Measurements from ENCODE around the gene EFNA5. TPM values are rescaled to one million over a fixed set of nuclear protein-coding genes. Genes with fewer than 3 reads are reported as not detected.

Gene EFNA5
- total and polyA plus RNA-seq, 2 of the 8 experiments (the other 6 are each of a cell fraction or from before 2014, with no cell fraction given) = 9.6 to 21.8 TPM

DNA sequence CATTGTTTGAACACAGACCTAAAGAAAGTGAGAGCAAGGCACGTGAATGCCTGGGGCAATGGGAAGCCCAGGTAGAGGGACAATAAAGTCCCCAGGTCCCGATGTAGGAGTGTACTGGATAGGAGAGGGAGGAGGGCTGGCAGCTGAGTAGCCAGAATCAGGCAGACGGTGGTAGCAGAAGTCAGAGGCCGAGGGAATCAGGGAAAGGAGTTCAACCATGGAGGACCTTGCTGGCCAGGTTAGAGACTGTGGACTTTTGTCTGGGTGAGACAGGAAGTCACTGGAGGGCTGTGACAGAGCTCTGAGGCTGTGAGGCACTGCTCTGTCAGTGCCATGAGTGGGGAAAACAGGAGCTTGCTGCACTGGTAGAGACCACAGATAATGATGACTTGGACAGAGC lies 248.2 kb downstream of the EFNA5 start (continued):
- TF ChIP-seq CTCF (IDR thresholded peaks at IDR 0.05; ENCODE audit: control extremely low read depth in 1 of 3, insufficient read depth in 1 of 3, low read depth in 1 of 3, low read length in 3 of 3) (no peak), SIN3A (conservative IDR thresholded peaks at IDR 0.05 in 1 of 2, IDR thresholded peaks at IDR 0.05 in 1 of 2; ENCODE audit: low read depth in 1 of 2, low read length in 2 of 2) (no peak), POLR2AphosphoS5 (IDR thresholded peaks at IDR 0.05; ENCODE audit: low read depth, low read length) (no peak), GABPA (IDR thresholded peaks at IDR 0.05; ENCODE audit: borderline replicate concordance, insufficient read depth, low read length) (no peak), CEBPB (IDR thresholded peaks at IDR 0.05; ENCODE audit: low read depth, low read length) (no peak), ASH2L (IDR thresholded peaks at IDR 0.05; ENCODE audit: low read length) (no peak)

Measured in H1 (cell line).